Mesenteric fat pad (tissue), 1 donor: ENCODE results near the gene GPAM. TPM values are rescaled to one million over a fixed set of nuclear protein-coding genes. Genes with fewer than 3 reads are reported as not detected.
"Not testable (repeated sequence)": the region's sequence is repeated elsewhere in the genome, so short reads cannot be mapped to it uniquely, and the experiment has no call there.

ENCODE experiments used
- DNase-seq: peaks from one replicate; pipeline ENCODE4 v3.0.0-alpha.2; 2020; ENCODE audit warnings: low spot score
- total RNA-seq: library from RNA; stranded (reverse); fragmentation: NEBNext Ultra II Directional; extraction: Animal tissue kit (Norgen Biotek cat#: 25700); gene quantifications from one replicate; pipeline ENCODE4 v1.2.1, GENCODE V29; 2021
- donor health status: DM: yes; HTN: yes; CAD: no.

Gene GPAM
- total RNA-seq, 1 donor from 2014 or later: 211 TPM

DNA sequence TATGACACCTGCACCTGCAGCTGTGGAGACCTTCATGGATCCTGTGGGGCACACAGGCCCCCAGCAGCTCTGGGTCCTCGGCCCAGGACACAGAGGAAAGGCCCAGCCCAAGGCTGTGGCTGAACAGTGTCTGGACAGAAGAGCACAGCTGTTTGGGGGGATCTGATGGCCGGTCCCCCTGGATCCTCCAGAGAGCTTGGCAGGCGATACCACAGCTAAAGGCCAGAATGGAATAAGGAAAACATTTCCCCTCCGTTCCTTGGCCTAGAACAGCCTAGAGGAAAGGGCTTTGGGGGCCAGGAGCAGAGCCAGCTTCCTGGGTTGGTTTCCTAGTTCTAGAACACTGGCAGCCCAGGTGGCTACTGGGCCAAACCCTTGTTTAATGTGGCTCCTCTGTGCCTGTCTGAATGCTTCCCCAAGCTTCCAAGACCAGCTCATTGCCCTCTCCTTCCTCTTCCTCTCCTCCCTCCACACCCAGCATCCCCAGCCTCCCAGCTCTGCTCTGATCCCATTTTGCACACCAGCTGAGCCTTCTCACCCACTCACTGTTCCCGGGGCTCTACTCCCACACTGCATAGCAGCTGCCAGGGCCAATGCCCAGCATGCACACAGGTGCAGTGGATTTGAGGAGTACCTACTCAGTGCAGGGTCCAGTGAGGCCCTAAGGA lies 46.9 kb downstream of the GPAM start:
- DNase-seq: no peak

DNA sequence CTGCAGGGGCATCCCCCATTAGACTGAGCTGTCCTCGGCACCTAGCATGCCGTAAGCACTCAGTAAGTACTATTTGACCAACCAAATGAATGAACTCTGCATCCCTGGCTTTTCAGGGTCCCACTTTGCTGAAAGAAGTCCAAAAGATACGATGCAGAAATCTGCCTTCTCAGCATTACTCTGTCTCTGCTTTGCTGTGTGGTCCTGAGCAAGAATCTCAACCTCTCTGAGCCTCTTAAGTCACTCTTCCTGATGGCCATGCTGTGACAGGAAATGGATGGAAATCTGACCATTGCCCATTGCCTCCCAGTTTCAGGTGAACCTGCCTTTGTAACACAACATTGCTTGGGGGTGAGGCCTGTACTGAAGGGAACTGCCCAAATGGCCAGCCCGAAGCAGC lies 48.0 kb downstream of the GPAM start:
- DNase-seq: no peak

DNA sequence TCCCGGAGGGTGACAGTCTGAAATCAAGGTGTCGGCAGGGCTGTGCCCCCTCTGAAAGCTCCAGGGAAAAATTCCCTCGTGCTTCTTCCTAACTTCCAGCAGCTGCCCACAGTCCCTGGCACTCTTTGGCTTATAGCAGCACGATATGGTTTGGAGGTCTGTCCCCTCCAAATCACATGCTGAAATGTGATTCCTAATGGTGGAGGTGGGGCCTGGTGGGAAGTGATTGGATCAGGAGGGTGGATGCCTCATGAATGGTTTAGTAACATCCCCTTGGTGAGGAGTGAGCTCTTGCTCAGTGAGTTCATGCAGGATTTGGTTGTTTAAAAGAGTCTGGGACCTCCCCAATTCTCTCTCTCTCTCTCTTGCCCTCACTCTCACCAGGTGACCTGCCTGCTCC lies 51.1 kb downstream of the GPAM start:
- DNase-seq: no peak

DNA sequence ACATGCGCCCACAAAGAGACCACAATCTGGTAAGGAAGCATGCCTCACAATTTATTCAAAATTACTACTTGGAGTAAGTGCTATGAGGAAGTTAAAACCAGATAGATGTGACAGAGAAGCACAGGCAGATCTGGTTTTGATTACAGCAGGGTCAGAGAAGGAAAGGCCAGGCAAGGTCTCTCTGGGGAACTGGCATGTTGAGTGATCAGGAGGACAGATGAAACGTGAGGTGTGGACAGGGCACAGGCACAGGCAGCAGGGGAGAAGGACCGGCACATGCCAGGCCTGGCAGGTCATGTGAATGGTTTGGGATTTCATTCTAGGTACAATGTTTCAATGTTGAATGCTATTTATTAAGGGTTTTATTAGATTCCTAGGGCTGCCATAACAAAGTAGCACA lies 51.6 kb downstream of the GPAM start:
- DNase-seq: no peak

DNA sequence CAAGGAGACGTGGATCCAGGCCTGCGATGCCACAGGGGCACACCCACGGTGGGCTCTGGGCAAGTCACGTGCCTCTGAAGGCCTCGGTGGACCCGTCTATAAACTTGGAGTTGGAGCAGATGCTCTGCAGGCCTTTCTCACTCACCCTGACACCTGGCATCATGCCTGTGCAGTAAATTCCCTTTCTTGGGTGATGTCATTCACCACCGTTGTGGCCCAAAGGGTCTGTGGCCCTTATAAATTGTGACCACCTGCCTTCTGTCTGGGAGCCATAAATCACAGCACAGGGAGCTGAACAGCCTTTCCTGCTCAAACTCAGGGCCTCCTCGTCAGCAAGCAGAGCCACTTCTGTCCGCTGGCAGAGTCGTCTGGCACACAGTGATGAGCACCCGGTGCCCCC lies 52.2 kb downstream of the GPAM start:
- DNase-seq: no peak

DNA sequence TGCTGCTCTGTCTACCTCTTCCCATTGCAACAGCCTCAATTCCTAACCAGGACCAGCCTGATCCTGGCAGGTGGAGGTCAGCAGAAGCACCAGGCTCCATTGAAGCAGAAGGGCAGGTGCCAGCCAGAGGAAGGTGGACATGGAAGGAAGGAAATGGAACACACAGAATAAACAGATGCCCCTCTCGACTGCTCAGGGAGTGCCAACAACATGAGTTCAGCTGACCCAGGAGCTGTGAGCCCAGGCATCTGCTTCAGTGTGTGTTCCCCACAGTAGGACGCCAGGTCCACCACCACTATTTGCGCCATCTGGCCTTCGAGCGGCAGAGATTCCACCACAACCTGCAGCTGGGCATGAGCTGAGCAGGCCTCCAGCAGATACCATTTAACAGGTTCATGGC lies 56.7 kb downstream of the GPAM start:
- DNase-seq: no peak

DNA sequence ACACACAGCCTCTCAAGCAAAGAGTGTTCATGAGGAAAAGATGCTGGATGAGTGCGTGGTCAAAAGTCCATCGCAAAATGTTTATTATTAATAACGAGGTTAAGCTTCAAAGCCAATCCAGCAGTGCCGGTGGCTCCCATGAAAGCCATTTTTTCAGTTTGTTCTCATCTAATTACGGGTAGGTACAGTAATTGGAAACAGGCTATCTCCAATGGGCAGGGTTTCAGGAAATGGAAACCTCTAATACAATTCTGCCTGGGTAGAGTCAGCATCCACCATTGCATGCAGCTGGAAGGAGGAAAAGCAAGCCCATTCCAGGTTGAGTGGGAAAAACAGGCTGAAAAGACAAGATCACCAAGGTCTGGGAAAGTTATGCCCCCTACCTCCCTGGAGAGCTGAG lies 57.4 kb downstream of the GPAM start:
- no peak for DNase-seq

DNA sequence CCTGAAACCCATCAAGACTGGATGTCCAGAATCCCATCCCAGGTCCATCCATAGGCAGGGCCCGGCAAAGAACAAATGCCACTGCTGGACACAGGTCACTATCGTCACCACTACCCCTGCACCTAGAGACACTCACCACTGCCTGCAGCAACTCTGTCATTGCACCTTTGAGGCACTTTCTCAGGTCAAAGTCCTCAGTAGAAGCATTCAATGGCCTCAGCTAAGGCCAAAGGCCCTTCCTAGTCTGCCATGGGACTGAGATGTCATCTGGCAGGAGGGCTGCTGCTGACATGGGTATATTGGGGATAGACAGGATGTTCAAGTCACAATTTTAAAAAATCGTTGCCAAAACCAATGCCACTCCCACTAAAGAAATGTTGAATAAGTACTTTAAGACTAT lies 58.7 kb downstream of the GPAM start:
- DNase-seq: no peak

DNA sequence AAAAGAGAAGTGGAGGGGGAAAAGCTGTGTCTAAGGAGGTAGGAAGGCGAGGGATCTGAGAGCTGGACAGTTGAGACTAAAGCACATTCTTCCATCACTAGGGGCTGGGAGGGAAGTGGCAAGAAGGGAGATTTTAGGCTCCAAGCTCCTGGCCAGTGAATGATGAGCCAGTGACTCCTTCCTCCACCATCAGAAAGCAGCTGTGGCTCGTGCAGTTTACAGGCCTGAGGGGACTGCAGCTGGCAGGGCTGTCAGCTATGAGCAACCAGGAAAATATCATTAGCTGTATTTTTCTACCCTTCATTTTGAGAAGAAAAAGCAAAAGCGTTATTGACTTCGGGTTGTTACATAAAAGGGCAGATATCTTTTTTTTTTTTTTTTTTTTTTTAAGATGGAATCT lies 60.7 kb downstream of the GPAM start:
- no peak for DNase-seq

DNA sequence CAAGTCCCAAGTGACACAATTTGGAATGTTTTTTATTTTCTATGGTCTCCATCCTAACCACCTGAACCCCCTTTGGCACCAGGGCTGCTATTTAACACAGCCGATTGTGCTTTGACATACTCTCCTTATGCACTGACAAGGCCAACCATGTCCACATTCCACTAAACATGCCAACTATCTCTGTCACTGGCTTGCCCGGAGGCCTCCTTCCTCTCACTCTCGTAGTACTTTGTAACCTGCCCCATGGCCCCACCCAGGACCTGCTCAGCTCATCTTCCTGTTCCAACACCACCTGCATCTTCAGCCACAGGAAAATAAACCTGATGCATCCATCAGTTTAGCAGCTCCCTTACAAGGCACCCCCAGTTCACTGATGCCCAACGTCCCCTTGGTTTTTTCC lies 63.1 kb downstream of the GPAM start:
- no peak for DNase-seq

DNA sequence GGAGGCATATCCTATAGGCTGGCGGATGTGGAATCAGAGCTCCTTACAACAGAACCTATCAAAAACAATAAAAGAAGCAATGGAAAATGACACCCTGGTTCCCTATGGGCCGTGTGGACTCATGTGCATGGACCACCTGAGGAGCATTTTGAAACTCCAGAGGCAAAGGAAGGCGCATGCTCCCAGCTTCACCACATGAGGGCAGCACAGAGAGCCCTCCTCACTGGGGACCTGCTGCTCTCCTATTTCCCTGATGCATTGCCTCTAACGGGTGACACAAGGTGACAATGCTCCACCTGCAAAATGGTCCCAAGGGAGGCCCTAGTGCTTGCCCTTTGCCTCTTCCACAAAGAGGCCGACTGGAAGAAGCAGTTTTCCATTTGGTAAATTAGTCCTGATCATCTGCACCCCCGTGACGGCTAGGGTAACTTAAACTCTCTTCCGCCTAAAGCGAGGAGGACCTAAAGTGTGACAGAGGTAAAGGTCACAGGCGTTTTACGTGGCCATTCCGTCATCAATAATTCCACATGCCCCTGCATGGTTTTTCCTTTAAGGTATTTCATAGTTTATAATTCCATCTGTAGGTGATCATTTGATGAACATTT lies 67.7 kb downstream of the GPAM start:
- DNase-seq: no peak

DNA sequence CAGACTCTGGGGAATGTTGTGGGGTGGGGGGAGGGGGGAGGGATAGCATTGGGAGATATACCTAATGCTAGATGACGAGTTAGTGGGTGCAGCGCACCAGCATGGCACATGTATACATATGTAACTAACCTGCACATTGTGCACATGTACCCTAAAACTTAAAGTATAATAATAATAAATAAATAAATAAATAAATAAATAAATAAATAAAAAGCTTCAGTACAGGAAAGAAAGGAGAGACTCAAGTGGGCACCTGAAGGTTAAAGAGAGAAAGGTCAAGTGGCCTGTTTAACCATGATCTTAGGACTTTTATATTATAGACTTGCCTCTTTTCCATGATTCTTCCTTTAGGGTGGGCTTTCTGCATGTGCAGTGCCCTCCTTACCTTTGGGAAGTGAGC lies 73.8 kb downstream of the GPAM start:
- DNase-seq: not testable (repeated sequence)

Other genes starting within 250 kb of the GPAM start
- not detected for gene TECTB, start 99.6 kb upstream of the GPAM start, total RNA-seq
- 41.9 TPM for gene ACSL5, start 190.4 kb upstream of the GPAM start, total RNA-seq